GM18858 (cell line): Measurements from ENCODE around the gene OTOS.

Source experiments
- ATAC-seq: cut with Tn5 transposase; IDR thresholded peaks from one replicate; pipeline ENCODE4 v1.9.1; 2021; ENCODE audit not compliant: unreplicated experiment

OTOS gene

DNA sequence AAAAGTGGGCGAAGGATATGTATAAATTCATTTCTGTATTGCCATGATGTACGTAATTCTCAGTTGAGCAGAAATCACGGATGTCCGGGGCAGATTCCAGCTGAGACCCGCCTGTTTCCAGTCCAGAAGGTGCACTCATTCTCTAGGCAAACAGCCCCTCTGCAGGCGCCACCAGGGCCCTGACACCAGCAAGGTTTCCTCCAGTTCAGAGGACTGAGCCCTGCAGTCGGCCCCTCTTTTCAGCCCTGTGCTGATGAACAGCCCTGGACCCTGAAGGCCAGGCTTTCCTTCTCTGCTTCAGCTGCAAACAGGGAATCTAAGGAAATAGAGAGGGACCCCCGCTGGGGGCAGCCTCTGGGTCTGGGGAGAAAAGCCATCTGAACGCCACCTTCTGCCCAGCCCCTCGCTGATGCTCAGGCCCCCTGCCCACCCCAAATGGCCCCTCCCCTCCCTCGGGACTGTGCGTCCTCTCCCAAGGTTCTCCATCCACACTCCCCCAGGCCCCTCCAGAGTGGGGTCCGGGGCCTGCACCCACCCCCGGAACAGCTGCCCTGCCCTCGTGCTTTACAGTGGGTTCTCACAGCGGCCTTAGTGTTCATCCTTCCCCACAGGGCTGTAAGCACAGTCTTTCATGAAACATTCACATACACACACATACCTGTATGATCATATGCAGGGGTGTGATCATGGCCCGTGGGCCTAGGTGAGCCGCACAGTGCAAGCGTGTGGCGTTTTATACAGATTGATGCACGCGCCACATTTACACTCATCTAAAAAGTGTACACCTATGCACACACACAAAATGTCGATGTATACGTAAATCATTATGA is 16.4 kb downstream of the OTOS start:
- no peak for ATAC-seq

DNA sequence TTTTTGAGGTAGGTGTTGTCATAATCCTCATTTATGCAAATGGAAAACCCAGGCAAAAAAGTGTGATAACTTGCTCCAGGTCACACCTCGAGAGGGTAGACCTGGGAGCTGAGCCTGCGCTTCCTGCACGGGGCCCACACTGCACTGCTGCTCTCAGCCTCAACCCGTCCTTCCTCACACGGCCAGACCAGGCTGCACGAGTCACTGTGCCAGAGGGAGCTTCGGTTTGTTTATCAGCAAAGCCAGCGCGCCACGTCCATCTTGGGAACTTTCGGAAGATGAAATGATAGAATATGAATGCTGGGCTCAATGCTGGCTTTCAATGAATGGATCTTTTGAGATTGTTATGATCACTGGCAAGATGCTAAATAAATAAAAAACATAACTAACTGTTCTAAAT is 18.8 kb downstream of the OTOS start:
- ATAC-seq = no peak

DNA sequence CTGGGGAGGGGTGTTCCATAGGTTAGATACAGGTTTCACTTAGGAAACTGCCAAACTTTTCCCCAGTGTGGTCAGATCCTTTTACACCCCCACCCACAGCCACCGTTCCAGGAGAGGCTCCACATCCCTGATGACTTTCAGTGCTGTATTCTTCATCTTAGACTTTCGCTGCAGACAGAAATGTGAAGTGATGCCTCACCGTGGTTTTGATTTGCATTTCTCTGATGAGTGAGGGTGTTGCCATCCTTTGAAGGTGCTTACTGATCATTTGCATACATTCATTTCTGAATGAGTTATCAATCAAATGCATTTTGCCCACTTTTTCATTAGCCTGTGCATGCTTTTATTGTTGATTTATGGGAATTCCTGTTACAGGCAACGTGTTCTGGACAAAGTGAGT is 19.3 kb downstream of the OTOS start:
- ATAC-seq = no peak

DNA sequence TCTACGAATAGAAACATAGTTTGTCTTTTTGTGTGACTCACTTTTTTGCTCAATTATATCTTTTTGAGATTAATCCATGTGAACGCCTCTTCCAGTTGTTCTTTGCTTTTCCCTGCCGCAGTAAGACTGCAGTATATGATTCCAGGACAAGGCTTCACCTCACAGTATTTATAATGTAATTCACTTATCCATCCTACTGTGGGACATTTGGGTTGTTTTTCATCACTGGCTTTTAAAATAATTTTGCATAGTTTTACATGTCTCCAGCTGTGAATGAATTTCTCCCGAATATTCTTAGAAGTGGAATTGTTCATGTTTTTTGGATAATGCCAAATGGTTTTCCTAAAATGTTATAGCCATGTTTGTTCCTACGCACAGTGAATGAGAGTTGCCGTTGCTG is 26.2 kb downstream of the OTOS start:
- ATAC-seq = no peak

DNA sequence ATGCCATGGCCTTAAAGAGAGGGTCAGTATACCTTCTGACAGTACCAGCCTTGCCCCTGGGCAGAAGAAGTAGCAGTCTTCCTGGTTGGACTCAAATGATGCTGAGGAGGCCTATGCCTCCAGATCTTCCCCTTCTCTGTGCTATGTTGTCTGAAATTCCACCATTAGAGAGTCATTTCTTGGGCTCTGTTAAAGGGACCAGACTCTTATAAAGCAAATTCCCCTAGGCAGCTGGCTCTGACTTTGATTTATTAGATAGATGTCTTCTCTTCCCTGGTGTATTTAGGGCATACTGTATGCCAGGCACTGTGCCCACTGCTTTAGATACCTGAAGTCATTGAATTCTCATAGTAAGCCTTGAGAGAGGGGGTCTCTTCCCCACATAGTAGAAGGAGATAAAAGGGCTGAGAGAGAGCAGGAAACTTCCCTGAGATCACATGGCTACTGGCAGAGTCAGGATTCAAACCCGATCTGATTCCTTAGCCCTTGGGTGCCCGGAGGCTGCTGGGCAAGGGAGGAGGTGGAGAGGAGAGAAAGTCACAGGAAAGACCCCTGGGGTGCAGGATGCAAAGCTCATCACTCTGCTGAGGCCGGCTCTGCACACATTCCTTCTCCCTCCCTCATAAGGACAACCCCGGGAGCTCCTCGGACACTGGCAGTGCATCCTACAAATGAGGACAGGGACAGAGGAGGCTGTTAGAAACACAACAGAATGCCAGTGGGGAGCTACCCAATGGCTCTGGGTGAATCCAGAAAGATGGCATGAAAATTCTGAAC is 27.4 kb downstream of the OTOS start:
- no peak for ATAC-seq

DNA sequence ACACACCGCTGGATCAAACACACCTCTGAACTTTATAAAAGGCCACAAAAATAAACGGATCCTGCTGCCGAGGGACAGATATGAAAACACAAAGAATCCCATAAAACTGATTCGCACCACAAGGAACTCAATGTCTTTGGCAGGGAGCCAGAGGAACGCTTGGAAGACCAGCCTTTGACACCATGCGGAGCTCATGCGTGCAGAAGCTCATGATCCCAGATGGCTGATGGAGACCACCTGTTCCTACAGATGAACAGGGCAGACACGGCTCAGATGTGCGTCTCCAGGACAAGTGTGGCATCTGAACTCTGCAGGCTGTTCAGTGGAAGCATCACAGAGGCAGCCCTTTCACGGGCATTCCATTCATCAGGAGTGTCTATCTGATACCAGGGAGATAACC is 29.2 kb downstream of the OTOS start:
- no peak for ATAC-seq

DNA sequence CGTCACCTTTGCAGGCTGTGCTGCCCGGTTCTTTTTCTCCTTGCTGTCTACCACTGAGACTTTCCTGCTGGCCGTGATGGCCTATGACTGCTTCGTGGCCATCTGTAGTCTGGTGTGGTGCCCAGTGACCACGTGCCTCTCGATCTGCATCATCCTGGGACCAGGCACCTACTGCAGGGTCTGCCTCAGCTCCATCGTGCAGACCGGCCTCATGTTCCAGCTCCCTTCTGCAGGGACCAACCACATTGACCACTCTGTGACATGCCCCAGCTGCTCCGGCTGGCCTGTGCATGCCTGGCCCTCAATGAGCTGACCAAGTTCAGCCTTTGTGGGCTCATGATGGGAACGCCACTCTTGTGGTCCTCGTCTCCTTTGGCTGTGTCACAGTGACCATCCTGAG is 31.1 kb downstream of the OTOS start:
- ATAC-seq = no peak

DNA sequence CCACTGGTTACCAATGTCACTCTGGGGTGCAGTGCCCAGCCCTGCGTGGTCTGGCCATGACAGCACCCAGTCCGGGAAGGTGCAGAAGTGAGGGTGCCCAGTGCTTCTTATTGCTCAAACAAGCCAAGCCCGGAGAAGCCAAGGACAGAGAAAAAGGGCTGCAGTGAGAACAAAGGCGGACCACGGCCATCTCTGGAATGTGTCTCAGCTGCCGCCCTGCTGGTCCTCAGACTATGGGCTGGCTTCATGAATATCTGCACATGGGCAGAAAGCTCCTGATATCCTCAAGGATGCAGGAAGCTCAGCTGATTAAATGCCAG is 33.0 kb downstream of the OTOS start:
- ATAC-seq = no peak

DNA sequence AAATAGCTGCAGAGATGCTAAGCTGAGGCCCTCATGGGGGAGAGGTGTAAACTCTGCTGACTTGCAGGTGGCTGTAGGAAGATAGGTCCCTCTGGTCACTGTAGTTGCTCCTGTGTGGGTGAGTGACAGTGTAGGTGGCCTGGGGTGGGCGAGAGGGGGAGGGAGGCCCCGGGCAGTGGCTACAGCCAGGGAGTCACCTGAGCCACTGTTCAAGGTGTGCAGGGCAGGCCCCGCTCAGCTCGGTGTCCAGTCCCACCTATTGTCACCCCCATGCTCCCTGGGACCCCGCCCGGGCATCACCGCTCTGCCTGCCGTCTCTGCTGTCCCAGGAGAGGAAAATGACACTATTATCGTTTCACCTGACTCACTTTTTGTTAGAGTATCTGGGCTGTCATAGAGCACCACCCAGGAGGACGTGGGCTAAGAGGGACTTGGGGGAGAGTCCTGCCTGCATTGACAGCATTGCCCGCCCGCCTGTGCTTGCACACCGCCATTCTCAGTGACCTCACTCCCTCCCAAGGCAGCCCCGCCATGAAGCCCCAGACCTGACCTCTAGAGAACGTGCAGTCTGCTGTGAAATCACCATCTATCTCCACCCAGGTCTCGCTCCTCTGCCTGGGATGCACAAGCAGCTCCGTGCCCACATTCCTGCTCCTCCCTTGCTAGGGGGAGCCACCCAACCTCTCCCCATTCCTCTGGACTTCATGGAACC is 33.5 kb downstream of the OTOS start:
- no peak for ATAC-seq

DNA sequence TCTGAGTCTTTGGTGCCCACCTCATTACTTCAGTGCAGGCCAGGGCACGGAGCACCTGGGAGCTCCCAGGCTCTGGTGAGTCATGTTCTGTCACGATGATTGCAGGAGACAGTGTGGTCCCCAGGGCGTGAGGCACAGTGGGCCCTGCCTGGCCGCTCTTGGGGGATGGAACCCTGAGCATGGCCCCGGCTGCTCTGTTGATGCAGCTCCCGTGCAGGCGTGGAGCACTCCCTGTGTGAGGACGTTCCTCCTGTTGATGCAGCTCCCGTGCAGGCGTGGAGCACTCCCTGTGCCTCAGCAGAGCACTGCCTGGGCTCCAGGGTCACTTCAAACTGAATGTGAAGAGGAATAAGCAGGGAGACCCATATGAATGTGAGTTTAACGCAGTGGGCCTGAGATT is 34.5 kb downstream of the OTOS start:
- ATAC-seq = no peak

DNA sequence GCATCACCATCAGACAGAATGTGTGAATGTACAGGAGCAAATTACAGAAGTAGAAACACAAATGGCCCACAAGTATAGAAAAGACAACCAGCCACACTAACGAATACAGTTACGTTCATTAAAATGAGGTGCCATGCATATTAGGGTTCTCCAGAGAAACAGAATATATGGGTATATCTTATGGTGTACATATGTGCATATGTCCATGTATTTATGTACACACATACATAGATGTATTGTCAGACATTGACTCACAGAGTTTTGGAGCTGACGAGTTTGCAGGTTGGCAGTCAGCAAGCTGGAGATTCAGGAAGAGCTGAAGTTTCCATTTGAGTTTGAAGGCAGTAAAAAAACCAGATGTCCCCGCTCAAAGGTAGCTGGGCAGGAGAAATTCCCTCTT is 37.3 kb downstream of the OTOS start:
- ATAC-seq = no peak

DNA sequence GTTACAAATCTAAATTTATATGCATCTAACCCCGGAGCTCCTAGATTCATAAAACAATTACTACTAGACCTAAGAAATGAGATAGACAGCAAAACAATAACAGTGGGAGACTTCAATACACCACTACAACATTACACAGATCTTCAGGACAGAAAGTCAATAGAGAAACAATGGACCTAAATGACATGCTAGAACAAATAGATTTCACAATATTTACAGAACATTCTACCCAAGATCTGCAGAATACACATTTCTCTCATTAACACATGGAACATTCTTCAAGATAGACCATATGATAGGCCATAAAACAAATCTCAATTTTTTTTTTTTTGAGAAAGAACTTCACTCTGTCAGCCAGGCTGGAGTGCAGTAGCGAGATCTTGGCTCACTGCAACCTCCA is 42.1 kb downstream of the OTOS start:
- no peak for ATAC-seq

DNA sequence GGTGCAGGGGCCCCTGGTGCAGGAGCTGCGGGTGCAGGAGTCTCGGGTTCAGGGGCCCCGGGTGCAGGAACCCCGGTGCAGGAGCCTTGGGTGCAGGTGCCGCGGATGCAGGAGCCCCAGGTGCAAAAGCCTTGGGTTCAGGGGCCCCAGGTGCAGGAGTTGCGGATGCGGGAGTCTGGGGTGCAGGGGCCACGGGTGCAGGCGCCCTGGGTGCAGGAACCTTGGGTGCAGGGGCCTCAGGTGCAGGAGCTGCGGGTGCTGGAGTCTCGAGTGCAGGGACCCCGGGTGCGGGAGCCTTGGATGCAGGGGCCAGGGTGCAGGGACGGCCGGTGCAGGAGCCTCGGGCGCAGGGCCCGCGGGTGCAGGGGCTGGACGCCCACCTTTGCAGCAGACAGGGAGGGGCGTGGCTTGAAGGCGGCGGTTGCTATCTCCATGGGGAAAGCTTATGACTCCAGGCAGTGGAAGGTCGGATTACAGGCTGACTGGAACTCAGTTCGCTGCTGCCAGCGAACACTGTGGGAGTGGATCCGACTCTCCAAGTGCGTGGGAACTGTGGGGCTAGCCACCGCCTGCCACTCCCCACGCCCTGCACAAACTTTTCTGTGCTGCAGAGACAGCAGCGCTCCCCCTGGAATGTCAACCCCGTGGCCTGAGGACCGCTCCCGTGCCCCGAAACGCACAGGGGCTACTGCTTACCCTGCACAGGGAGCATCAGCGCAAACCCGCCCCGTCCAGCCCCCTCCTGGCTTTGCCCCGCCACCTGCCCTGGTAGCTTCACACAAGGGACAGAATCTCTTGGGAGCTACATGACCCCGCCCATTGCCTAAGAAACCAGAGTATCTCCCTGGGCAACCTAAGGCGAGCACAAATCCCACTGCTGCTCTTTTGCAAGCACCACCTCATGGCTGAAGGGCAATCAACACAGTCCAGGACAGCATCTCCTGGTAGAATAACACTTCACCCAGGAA is 44.6 kb downstream of the OTOS start:
- ATAC-seq = no peak

DNA sequence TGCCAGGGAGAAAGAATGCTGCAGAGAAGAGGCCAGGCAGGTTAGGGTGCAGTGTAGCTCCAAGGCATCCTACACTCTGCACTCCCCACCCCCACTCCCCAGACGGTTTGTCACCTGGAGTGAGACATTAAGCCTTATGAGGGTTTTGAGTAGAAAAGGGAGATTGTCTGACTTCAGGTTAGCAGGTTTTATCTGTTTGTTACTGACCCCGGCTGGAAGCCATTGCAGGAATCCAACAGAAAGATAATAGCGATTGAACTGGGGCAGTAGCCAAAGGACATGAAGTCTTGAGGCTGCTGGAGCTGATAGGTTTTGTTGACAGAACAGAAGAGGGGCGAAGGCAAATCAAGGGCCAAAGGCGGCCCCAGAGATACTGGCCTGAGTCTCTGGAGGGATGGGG is 51.2 kb downstream of the OTOS start:
- no peak for ATAC-seq
